ENCODE results near the gene SRRM4.

- TF ChIP-seq CTCF (IDR thresholded peaks at IDR 0.05; ENCODE audit: low read depth, low read length) (peak; percentile 96), POLR2A (IDR thresholded peaks at IDR 0.05; ENCODE audit: extremely low read depth, insufficient read length) (no peak), MYC (IDR thresholded peaks at IDR 0.05; ENCODE audit: low read depth, low read length) (no peak)
These were observed 1.5 kb upstream of the SRRM4 start for GRCh38 chr12:118979763-118980406.

Data from NB4 (cell line).